HCT116 (cell line): ENCODE results near the gene DDRGK1. TPM values are rescaled to one million over a fixed set of nuclear protein-coding genes. Genes with fewer than 3 reads are reported as not detected.

Source experiments
- ATAC-seq: fragments of 200-7000 bp; cut with Tn5 transposase; 2 replicates; pipeline ENCODE4 v1.9.1; 2020; ENCODE audit warnings: mild to moderate bottlenecking, moderate library complexity
- BruUV-seq: library from RNA; stranded (reverse); fragments of 400-500 nt; replicated peaks from 2 replicates; lab custom pipeline; 2021; lab: Mats Ljungman, UMichigan
- CTCF ChIA-PET: fragments of 300-600 bp; sonication (Branson Sonifier 250); formaldehyde crosslinking; loops from one replicate; lab custom pipeline; 2021; ENCODE audit warnings: antibody characterized with exemption; lab: Charles Lee
- POLR2A ChIA-PET: fragments of 300-600, 350-600 bp; sonication (Branson Sonifier 250); formaldehyde crosslinking; loops from one replicate; lab custom pipeline; 2021; ENCODE audit warnings: antibody characterized with exemption; lab: Charles Lee
- RAD21 ChIA-PET, 2 experiments: fragments of 300-600 bp; sonication (Branson Sonifier 250); formaldehyde crosslinking; loops; one replicate each; lab custom pipeline; 2023; ENCODE audit warnings: low total read pairs in 2 of 2; ENCODE audit not compliant: uncharacterized antibody in 2 of 2, unreplicated experiment in 2 of 2, low non-redundant PET in 1 of 2; lab: Charles Lee
- DNase-seq: peaks from one replicate; pipeline ENCODE4 v3.0.0-alpha.2; 2010; ENCODE audit warnings: low read depth, low spot score
- H2AFZ ChIP-seq: fragments of 200-600 bp; shearing (Covaris generic), sonication (generic); 2 replicates; pipeline ENCODE4 v1.6.1; 2017; ENCODE audit warnings: low read depth, mixed run types, mixed read lengths, antibody characterized with exemption, low read length; ENCODE audit not compliant: poor library complexity, severe bottlenecking
- H3K27ac ChIP-seq: 2 replicates; pipeline ENCODE4 v1.5.1; 2012; ENCODE audit warnings: low read depth, low read length
- H3K27me3 ChIP-seq: fragments of 200-600 bp; sonication (generic); 2 replicates; pipeline ENCODE4 v1.6.1; 2016; ENCODE audit warnings: mixed run types, low read length, mixed read lengths; ENCODE audit not compliant: insufficient read depth
- H3K36me3 ChIP-seq, 2 experiments: fragments of 200-500 bp in 1 of 2; fragments of 200-600 bp in 1 of 2; sonication (Bioruptor generic) in 1 of 2; sonication (generic) in 1 of 2; 2 replicates each; pipeline versions ENCODE4 v1.5.1 to v1.6.1; 2014 to 2016; ENCODE audit warnings: low read length in 2 of 2, inconsistent platforms in 1 of 2, mixed read lengths in 1 of 2, mixed run types in 1 of 2; ENCODE audit not compliant: insufficient read depth in 2 of 2, control insufficient read depth in 1 of 2
- H3K4me1 ChIP-seq, 2 experiments: fragments of 200-600 bp in 1 of 2; sonication (generic) in 1 of 2; 2 replicates each; pipeline versions ENCODE4 v1.5.1 to v1.6.1; 2012 to 2017; ENCODE audit warnings: low read length in 2 of 2, inconsistent platforms in 1 of 2, mild to moderate bottlenecking in 1 of 2, mixed read lengths in 1 of 2, mixed run types in 1 of 2, moderate library complexity in 1 of 2; ENCODE audit not compliant: insufficient read depth in 2 of 2, control insufficient read depth in 1 of 2
- H3K4me2 ChIP-seq: fragments of 200-600 bp; sonication (generic); 2 replicates; pipeline ENCODE4 v1.6.1; 2017; ENCODE audit warnings: mixed run types, low read length, mixed read lengths
- H3K4me3 ChIP-seq, 2 experiments: fragments of 200-600 bp in 1 of 2; sonication (generic) in 1 of 2; replicated peaks in 1 of 2; 2 replicates each; pipeline ENCODE4 v1.5.1; 2011 to 2016; ENCODE audit warnings: low read length in 2 of 2, control low read depth in 1 of 2, low read depth in 1 of 2, mild to moderate bottlenecking in 1 of 2, mixed read lengths in 1 of 2, mixed run types in 1 of 2
- H3K79me2 ChIP-seq: fragments of 200-600 bp; sonication (generic); 2 replicates; pipeline ENCODE4 v1.6.1; 2017; ENCODE audit warnings: mild to moderate bottlenecking, mixed run types, low read length, moderate library complexity, mixed read lengths; ENCODE audit not compliant: insufficient read depth
- H3K9ac ChIP-seq: fragments of 200-600 bp; sonication (generic); 2 replicates; pipeline ENCODE4 v1.6.1; 2016; ENCODE audit warnings: low read length, mixed read lengths
- H3K9me2 ChIP-seq: fragments of 200-600 bp; sonication (generic), shearing (Covaris generic); 2 replicates; pipeline ENCODE4 v1.6.1; 2017; ENCODE audit warnings: mixed run types, mild to moderate bottlenecking, moderate library complexity; ENCODE audit not compliant: insufficient read depth
- H3K9me3 ChIP-seq, 2 experiments: fragments of 200-500 bp in 1 of 2; fragments of 200-600 bp in 1 of 2; sonication (Bioruptor generic) in 1 of 2; sonication (generic) in 1 of 2; 2 replicates each; pipeline ENCODE4 v1.6.1; 2014 to 2017; ENCODE audit warnings: low read length in 2 of 2, mixed read lengths in 2 of 2, inconsistent platforms in 1 of 2, low read depth in 1 of 2, mild to moderate bottlenecking in 1 of 2, mixed run types in 1 of 2, moderate library complexity in 1 of 2; ENCODE audit not compliant: control insufficient read depth in 1 of 2, insufficient read depth in 1 of 2
- H4K20me1 ChIP-seq: fragments of 200-600 bp; sonication (generic), shearing (Covaris generic); 2 replicates; pipeline ENCODE4 v1.6.1; 2017; ENCODE audit warnings: mixed run types, mild to moderate bottlenecking, moderate library complexity; ENCODE audit not compliant: insufficient read depth
- ATF3 ChIP-seq: IDR thresholded peaks from 2 replicates; pipeline ENCODE4 v1.6.1; 2012
- CBX3 ChIP-seq: IDR thresholded peaks from 2 replicates; pipeline ENCODE4 v1.6.1; 2012; ENCODE audit warnings: low read depth
- CTCF ChIP-seq, 3 experiments: fragments of 200-600 bp in 1 of 3; sonication (generic) in 1 of 3; IDR thresholded peaks in 2 of 3; conservative IDR thresholded peaks in 1 of 3; 2 replicates each; pipeline ENCODE4 v1.5.1; 2012 to 2017; ENCODE audit warnings: low read depth in 2 of 3, low read length in 2 of 3, antibody characterized with exemption in 1 of 3, borderline replicate concordance in 1 of 3, control low read depth in 1 of 3, mild to moderate bottlenecking in 1 of 3, mixed read lengths in 1 of 3, mixed run types in 1 of 3, moderate library complexity in 1 of 3; ENCODE audit not compliant: insufficient read depth in 1 of 3
- EGR1 ChIP-seq: IDR thresholded peaks from 2 replicates; pipeline ENCODE4 v1.6.1; 2012; ENCODE audit warnings: low read depth
- ELF1 ChIP-seq: IDR thresholded peaks from 2 replicates; pipeline ENCODE4 v1.6.1; 2012; ENCODE audit warnings: low read depth, borderline replicate concordance
- EZH2 ChIP-seq: fragments of 200-600 bp; sonication (generic); IDR thresholded peaks from 2 replicates; pipeline ENCODE4 v1.6.1; 2017; ENCODE audit warnings: antibody characterized with exemption, mixed run types
- EZH2phosphoT487 ChIP-seq: fragments of 200-600 bp; IDR thresholded peaks from 2 replicates; pipeline ENCODE4 v1.6.1; 2018; ENCODE audit warnings: antibody characterized with exemption, borderline replicate concordance
- JUND ChIP-seq: IDR thresholded peaks from 2 replicates; pipeline ENCODE4 v1.6.1; 2012
- POLR2A ChIP-seq: IDR thresholded peaks from 2 replicates; pipeline ENCODE4 v1.7.0; 2011; ENCODE audit warnings: borderline replicate concordance; ENCODE audit not compliant: insufficient read depth, insufficient read length; ENCODE audit errors: extremely low read depth
- RAD21 ChIP-seq: IDR thresholded peaks from 2 replicates; pipeline ENCODE4 v1.6.1; 2012; ENCODE audit warnings: low read depth, mild to moderate bottlenecking
- SP1 ChIP-seq: IDR thresholded peaks from 2 replicates; pipeline ENCODE4 v1.6.1; 2012; ENCODE audit warnings: low read depth
- SRF ChIP-seq: IDR thresholded peaks from 2 replicates; pipeline ENCODE4 v1.6.1; 2012; ENCODE audit warnings: low read depth
- TCF7L2 ChIP-seq: IDR thresholded peaks from 2 replicates; pipeline ENCODE4 v1.7.0; 2011; ENCODE audit warnings: borderline replicate concordance, inconsistent platforms; ENCODE audit not compliant: insufficient read depth, insufficient read length; ENCODE audit errors: extremely low read depth
- YY1 ChIP-seq: IDR thresholded peaks from 2 replicates; pipeline ENCODE4 v1.6.1; 2011; ENCODE audit warnings: low read length, low read depth, moderate library complexity, mild to moderate bottlenecking; ENCODE audit not compliant: insufficient replicate concordance; ENCODE audit errors: extremely low read depth
- ZBTB33 ChIP-seq: IDR thresholded peaks from 2 replicates; pipeline ENCODE4 v1.6.1; 2011; ENCODE audit warnings: mild to moderate bottlenecking, low read length, moderate library complexity; ENCODE audit not compliant: insufficient replicate concordance; ENCODE audit errors: extremely low read depth
- ZFX ChIP-seq: fragments of 450-650 bp; IDR thresholded peaks from 2 replicates; pipeline ENCODE4 v1.6.1; 2017
- ZNF274 ChIP-seq: fragments of 200-500 bp; sonication (Bioruptor generic); IDR thresholded peaks from 2 replicates; pipeline ENCODE4 v1.6.1; 2014; ENCODE audit warnings: mild to moderate bottlenecking, low read depth, low read length, inconsistent platforms
- intact Hi-C: fragments of 100-400 bp; cut with micrococcal nuclease; formaldehyde crosslinking; loops from 2 replicates; pipeline ENCODE4 v1.10.0; 2022
- total RNA-seq: library from RNA; stranded (reverse); gene quantifications from one replicate; pipeline ENCODE4 v1.2.1, GENCODE V29; 2021; ENCODE audit not compliant: unreplicated experiment

Gene DDRGK1
- total RNA-seq, 1 experiment from 2014 or later, result 45.8 TPM

GRCh38 chr20:3163099-3164042 is 41.1 kb downstream of the DDRGK1 start:
- Histone ChIP-seq H3K9me3 (no peaks in the 10 kb centered on the region), H3K79me2 (peaks cover 13% of the 10 kb centered on the region), H3K4me3 (no peak overlapping the region), H3K36me3 (no peaks in the 10 kb centered on the region), H3K27me3 (no peaks in the 10 kb centered on the region), H3K4me2 (no peak overlapping the region), H3K27ac (no peak overlapping the region), H3K9me2 (no peaks in the 10 kb centered on the region), H4K20me1 (no peaks in the 10 kb centered on the region), H3K4me1 (peaks cover 0 to 19% of the 10 kb centered on the region in 2 experiments; a peak in 1 of 4 replicates), H2AFZ (no peak overlapping the region), H3K9ac (no peak overlapping the region)
- DNase-seq, result no peak
- no peak for ATAC-seq
- ChIA-PET POLR2A (no interaction called here), RAD21 (no interaction called here), CTCF (no interaction called here)
- TF ChIP-seq SP1, result no peak
- TF ChIP-seq ZBTB33, result no peak
- no peak for TF ChIP-seq YY1
- no peak for TF ChIP-seq RAD21
- no peak for TF ChIP-seq TCF7L2
- TF ChIP-seq EZH2, result no peak
- TF ChIP-seq ZNF274, result no peak
- TF ChIP-seq POLR2A, result no peak
- TF ChIP-seq JUND, result no peak
- TF ChIP-seq ATF3, result no peak
- TF ChIP-seq ZFX, result no peak
- no peak for TF ChIP-seq CBX3
- no peak for TF ChIP-seq CTCF (IDR thresholded peaks at IDR 0.05 in 2 of 3, conservative IDR thresholded peaks at IDR 0.05 in 1 of 3; ENCODE audit: borderline replicate concordance in 1 of 3, insufficient read depth in 1 of 3, low read depth in 2 of 3, low read length in 2 of 3)
- TF ChIP-seq ELF1, result no peak
- no peak for TF ChIP-seq EZH2phosphoT487
- no peak for TF ChIP-seq EGR1
- TF ChIP-seq SRF, result no peak
- no TSS peak for BruUV-seq
- intact Hi-C loops, result no loop called here
